HG02970 (cell line): Measurements from ENCODE around the gene MID1.
"Not testable (repeated sequence)": the region's sequence is repeated elsewhere in the genome, so short reads cannot be mapped to it uniquely, and the experiment has no call there.

Experiments used
- ATAC-seq: cut with Tn5 transposase; IDR thresholded peaks from one replicate; pipeline ENCODE4 v1.9.1; 2021; ENCODE audit warnings: mild to moderate bottlenecking, moderate library complexity, moderate number of reproducible peaks; ENCODE audit not compliant: unreplicated experiment, low FRiP score

Gene MID1

DNA sequence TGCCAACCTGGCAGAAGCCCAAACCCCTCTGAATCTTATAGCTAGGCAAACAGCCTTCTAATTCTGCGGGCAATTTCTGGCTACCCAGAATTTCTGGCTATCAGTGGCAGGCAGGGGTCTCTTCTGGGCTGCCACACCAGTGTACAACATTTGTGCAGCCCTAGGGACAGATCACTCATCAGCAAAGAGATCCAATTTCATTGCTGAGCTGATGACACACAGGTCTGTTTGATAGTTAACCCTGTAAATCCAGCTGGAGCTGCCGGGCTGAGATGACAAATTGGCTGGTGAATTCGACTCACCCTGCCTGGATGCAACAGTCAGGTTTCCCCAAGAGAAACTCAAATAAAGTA lies 2.4 kb downstream of the MID1 start:
- no peak for ATAC-seq

DNA sequence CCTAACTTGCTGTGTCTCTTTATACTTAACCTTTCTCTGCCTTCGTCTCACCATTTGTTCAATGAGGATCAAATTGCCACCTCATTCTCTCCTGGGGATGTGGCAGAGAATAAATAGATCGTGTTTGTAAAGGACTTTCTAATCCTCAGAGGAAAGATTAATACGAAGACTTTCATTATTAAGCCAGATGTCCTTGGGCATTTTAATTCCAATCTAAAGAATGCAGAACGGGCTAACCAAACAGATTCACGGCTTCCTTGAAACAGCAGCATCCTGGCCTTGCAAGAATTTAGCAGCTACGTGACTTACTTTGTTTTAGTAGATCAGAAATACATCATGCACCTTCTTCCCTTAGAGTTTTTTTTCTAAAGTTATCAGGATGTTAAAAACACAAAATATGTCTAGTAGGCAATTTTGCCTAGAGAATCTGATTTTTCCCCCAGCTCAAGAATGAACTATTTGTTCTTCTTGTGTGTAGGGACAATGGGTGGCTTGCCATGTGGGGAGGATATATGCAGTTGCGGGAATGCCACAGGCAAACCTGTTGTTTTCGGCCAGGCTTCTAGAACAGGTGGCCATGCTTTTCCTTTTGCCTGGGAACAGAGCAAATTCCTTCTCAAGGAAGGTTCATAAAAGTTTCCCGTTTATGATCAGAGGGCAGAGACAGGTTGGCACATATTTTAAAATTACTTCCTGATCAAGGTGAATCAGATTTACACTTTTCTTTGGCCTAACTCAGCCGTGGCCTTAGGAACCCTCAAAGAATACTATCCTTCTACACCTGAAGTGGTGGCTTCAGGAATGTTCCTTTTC lies 3.0 kb downstream of the MID1 start:
- no peak for ATAC-seq

DNA sequence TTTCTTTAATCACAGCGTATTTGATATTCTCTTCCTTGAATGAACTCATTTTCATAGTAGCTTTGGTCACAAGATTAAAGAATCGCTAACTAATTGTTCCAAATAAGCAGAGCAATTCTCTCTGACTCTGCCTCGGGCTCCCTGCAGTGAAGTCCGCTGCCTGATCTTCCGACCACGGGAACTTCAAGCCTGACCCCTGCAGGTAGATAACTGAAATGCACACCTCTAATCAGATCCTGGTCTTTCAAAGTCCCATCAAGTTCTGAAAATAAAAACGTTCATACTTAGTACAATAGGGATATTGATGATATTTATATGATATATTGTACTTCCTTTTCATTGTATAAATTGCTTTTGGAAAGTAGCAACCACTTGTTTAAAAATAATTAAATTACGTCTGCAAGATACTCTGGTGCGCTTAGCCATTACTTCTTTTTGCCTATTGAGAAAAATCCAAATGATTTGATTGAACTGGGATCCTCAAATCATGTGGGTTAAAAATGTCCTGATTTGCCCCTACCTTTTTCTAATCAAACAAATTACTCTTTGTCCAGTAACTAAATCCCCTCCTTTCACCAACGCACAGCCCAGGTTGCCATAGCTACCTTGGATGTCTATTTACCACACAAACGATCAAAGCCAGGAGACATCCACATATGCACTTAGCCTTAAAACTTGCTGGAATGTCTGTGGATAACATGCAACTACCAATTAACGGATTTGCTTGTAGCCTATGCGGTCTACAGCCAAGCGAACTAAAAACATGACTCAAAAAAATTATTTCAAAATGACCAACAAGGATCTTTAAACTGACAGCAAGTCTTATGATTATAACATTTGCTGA lies 4.2 kb downstream of the MID1 start:
- ATAC-seq: no peak

DNA sequence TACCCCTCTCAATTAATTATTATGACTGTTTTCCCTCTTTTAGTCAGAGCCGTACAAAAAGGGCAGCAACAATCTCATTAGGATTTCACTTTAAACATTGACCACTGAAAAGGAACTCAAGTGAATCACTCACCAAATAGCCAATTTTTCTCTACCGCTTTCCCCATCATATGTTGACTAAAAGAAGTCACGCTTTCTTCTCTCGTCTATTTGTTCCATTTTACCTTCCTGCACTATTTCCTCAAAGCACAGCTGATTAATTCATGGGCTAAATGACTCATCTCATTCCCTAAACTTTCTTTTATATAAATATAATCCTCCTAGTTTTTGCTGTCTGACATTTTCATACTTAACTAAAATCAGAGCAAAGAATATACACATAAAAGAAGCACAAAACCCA lies 8.2 kb downstream of the MID1 start:
- no peak for ATAC-seq

DNA sequence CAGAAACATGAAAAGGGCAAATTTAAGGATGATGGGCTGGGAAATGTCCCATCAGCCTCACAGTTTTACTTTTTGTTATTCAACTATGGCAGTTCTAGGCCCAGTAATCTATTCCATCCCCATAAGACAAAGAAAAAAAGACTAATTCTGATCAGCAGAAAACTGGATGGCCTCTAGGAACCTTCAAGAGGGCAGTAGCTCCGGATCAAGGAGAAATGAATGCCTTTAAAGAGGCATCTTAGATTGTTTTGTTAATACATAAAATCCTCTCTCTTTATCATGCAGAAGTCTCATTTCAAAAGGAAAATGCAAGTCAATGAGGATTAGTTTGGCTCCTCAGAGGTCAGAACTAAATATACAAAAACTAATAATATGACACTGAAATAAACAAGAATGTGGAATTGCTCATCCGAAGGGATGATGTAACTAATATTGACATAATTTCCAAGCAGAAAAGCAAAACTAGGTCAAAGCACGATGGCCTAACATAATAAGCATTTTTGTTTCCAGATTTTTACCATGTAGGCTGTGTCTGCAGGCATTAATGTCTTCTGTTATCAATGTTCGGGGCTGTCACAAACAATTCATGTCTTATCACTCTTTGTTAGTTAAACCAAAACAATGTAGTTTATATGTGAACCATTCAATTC lies 8.8 kb downstream of the MID1 start:
- ATAC-seq: no peak

DNA sequence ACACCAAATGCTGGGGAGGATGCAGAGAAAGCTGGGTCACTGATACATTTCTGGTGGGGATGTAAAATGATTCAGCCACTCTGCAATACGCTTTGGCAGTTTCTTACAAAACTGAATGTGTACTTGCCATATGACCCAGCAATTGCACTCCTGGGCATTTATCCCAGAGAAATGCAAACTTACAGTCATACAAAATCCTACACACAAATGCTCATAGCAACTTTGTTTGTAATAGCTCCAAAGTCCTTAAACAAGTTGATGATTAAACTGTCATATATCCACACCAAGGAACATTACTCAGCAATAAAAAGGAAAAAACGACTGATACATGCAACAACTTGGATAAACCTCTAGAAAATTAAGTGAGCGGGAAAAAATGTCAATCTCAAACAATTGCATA lies 12.3 kb downstream of the MID1 start:
- ATAC-seq: no peak

DNA sequence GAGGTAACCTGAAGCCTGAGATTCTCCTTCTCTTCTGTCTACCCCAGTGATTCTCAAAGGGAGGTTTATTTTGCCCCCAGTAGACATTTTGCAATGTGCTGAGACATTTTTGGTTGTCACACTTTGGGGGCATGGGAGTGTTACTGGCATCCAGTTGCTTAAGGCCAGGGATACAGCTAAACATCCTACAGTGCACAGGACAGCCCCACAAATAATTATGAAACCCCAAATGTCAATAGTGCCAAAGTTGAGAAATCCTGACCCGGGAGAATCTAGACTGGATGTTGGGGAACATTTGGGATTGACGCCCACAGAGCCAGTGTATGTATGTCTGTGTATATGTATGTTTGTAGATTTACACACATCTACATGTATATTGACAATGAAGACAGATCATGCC lies 13.2 kb downstream of the MID1 start:
- no peak for ATAC-seq

DNA sequence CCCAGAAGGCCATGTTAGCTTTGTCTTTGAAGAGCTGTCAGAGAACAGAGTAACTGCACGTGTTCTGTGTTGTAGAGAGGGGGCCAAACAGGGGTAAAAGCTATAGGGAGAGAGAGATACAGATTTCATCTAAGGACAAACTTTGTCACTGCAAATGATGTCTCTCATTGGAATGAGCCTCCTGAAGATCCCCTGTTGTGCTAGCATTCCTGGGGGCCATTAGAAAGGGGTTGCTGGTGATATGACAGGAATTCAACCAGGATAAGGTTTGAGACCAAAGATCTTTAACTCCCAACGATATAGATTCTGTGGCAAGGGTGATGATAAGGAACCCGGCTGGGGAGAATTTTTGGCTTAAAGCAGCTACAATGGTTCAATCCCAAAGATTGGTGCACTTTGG lies 16.8 kb downstream of the MID1 start:
- no peak for ATAC-seq

DNA sequence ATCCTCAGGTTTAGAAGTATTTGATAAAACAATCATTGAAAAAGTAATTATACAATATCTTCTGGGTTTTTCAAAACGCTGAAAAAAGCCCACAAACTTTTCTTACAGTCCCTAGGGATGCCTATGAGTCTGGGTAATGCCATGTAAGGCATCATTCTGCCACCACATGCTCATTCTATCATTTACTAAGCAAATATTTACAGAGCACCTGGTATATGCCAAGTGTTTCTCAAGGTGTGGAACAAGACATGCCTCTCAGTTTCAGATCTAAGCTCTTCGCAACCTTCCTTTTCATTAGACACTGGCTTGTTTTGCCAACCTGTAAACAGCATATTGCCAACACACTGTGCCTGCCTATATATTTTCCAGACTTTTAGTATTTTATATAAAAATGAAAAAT lies 17.7 kb downstream of the MID1 start:
- ATAC-seq: no peak

DNA sequence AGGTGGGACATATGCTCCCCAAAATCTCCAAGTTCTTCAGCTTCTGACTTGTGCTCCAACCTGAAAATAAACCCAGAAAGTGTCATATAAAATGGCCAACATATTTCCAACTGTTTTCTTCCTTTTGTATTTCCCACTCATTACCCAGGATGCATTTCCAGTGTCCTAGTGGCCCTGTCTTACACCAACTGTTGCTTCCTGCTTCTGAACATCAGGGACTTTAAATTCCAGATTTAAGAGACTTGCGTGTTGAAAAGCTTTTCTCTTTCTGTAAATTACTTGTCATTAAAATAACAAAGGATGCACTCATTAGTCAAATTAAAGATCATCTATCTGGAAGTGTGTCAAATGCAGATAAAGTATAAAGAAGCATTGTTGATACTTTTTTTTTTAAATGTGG lies 19.9 kb downstream of the MID1 start:
- ATAC-seq: no peak

DNA sequence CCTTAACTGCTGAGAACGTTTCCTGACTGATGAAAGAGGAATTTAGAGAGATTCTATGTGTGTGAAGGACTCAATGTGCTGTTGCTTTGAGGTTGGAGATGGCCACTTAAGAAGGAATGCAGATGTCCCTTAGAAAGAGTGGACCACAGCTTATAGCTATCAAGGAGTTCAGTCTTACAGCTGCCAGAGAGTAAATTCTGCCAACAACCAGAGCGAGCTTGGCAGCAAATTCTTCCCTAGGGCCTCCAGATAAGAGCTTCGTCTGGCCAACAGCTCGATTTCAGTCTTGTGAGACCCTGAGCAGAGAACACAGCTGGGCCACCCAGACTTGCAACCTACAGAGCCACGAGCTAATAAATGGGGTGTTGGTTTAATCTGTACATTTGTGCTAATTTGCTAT lies 21.8 kb downstream of the MID1 start:
- ATAC-seq: no peak

DNA sequence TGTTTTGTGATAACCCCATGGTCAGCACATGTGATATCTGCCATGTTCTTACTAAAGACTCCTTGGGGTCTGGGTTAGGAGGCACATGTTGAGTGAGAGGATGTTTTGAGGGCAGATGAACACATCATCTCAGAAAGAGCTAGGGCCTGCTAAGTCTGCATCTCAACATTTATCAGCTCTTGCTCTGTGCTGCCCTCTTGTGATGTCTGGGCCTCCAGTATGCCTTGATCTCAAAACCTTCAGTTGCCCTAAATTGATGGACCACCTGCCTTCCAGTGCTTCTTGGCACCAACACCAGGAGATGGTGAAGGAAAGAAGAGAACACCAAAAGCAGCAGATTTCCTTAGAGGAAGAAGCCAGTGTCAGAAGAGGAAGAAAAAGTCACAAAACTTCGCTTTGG lies 22.5 kb downstream of the MID1 start:
- no peak for ATAC-seq

DNA sequence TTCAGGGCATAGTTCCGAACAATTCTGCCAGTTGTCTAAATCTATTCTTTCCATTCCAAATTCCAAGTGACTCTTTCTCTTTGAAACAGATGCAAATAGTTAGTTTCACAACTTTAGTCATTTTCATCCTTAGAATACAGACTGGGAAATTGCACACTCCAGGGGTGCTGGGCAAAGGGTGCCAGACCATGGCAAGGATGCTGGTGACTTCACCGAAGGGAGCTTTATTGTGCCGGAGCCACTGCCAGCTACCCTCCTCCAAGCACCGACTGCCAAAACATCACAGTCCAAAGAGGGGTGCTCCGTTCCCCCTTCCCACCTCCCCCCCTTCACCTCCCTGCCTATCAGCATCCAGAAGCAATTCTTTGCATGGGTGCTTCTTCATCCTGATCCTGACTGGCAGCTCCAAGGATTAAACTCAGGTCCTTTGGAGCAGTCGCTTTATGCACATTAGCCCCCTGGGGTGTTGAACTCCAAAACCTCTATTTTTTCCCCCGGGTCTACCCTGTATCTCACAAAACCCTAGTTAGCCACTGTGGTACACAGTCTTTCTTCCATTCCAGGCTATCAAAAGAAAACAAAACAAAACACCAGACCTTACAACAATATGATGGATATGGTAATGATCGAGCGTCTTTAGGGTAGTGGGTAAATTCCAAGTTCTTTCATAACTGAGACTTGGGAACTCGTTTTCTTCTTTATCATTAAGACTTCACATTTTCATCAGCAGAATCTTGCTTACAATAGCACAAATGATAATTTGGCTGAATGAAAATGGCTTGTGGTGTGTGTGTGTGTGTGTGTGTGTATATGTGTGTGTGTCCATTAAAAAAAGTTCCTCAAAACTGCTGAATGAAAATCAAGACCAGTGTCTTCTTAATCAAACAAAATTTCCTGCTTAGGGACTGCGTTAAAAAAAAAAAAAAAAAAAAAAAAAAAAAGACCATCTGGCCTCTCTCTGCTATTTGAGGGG lies 28.7 kb downstream of the MID1 start:
- no peak for ATAC-seq

DNA sequence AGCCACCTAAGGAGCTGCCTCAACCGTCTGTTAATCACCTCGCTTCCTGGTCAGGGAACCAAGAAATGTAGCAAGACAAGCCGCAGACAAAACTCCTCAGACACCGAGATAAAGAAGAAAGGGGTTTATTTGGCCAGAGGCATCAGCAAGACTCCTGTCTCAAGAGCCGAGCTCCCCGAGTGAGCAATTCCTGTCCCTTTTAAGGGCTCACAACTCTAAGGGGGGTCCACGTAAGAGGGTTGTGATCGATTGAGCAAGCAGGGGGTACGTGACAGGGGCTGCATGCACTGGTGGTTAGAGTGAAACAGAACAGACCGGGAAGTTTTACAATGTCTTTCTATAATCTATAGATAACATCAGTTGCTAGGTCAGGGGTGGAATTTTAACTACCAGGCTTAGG lies 30.6 kb downstream of the MID1 start:
- ATAC-seq: not testable (repeated sequence)

DNA sequence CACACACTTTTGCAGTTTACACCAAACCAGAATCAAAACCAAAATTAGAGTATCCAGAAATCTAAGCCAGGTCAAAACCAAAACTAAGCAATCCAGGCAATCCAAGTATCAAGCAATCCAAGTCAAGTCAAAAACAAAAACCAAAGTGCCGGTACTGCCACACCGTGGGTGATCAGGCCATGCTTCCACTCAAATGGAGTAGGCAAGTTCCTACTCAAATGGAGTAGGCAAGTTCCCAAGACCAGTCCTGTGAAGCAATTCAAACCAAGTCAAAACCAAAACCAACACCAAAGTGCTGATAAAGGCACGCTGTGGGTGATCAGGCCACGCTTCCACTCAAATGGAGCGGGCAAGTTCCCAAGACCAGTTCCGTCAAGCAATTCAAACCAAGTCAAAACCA lies 31.3 kb downstream of the MID1 start:
- no peak for ATAC-seq

DNA sequence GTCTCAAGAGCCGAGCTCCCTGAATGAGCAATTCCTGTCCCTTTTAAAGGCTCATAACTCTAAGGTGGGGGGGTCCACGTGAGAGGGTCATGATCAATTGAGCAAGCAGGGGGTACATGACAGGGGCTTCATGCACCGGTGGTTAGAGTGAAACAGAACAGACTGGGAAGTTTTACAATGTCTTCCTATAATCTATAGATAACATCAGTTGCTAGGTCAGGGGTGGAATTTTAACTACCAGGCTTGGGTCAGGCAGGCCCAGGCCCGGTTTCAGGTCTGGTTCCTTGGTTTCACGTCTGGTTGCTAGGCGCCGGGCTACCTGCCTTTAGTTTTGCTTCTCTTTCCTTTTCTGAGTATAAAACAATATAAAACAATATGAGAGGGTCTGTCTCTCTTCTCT lies 35.5 kb downstream of the MID1 start:
- ATAC-seq: not testable (repeated sequence)

DNA sequence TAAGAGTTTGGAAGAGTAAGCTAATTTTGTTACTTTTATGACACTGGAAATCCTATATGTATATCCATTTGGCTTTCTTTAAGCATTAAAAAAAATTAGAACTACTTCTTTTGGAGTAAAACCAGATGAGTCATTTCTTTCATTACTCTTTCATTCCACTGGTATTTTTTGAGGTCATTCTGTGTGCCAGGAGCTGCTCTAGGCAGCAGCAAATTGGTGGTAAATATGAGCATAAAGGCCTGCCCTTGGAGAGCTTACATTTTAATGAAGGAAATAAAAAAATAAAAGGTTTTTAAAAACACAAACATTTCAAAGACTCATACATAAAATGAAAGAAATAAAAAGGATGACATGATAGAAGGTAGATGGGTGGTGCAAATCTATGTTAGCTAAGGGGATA lies 37.4 kb downstream of the MID1 start:
- no peak for ATAC-seq

DNA sequence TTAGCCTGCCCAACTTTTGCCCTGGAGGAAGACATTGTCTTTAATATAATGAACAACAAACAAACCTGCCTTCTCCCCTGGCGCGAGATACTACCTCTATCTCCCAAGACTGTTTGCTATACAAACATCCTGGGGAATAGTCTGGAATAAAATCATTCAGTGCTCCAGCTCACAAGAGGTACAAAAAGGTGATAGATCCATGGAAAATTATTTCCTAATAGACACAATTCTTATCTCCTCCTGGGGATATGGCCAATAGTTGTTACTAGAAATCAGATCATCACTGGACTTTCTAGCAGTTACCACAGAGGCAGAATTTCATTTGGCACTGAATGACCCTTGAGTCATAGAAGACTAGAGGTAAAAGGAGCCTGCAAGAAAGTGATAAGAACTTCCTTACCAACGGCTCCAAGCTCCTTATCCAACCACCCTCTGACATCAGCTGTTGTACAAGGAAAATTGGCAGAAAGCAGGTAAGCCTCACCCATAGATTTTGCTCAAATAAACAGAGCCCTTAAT lies 38.1 kb downstream of the MID1 start:
- no peak for ATAC-seq

DNA sequence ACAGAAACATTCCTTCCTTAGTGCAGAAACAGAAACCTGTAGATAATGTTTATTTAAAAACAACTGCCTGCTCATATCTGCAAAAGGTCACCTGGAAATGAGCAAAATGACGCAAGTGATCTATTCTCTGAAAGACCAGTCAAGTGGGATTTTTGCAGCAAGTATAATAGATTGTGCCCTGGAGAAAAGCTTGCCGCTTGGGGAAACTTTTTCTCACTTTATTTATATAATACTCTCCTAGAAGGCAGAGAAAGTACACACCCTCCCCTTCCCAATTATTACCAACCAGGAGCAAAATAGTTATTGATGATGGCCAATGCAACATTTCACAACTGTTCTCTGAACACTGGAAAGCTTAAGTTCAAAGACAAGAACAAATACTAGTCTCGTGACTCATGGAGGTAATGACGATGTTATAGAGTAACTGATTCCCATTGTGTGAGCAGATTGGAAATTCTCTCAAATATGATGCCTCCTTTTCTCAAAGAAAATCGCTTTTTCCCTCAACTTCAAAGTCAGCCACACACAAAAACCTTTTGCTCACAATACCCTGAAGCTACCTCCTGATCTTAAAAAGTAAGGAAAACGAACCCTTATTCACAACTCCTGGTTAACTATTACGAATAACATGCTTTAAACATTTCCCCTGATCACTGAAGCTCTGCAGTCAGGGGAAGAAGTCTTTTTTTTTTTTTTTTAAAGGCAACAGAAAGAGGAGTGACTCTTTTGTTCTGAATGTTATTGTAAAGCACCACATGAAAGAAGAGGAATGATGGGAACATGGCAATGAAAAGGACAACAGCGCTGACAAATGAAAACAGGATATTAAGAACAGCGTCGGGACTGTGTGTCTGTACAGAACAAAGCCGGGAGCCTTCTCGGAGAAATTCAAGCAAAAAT lies 41.0 kb downstream of the MID1 start:
- no peak for ATAC-seq
